ENCODE data around the gene FTO. TPM values are rescaled to one million over a fixed set of nuclear protein-coding genes. Genes with fewer than 3 reads are reported as not detected.

Gene FTO
- total and polyA plus RNA-seq, 2 of the 13 experiments (the other 11 are each of a cell fraction or from before 2014, with no cell fraction given) = 41.6 to 55.8 TPM

- TF ChIP-seq ZNF710 (CRISPR knock-in tag; IDR thresholded peaks at IDR 0.05; ENCODE audit: borderline replicate concordance) (peak; percentile 100), RORA (CRISPR knock-in tag; IDR thresholded peaks at IDR 0.05) (0 out of 2 replicates have a peak, but pooled peaks have one; percentile 78), ZSCAN25 (CRISPR knock-in tag; IDR thresholded peaks at IDR 0.05) (0 out of 2 replicates have a peak, but pooled peaks have one; percentile 7), ZBTB20 (CRISPR knock-in tag; IDR thresholded peaks at IDR 0.05; ENCODE audit: borderline replicate concordance, low read depth) (no peak), TEAD2 (CRISPR knock-in tag; IDR thresholded peaks at IDR 0.05) (no peak), MED8 (CRISPR knock-in tag; IDR thresholded peaks at IDR 0.05; ENCODE audit: insufficient replicate concordance) (no peak), SRSF9 (IDR thresholded peaks at IDR 0.05; ENCODE audit: borderline replicate concordance, insufficient read depth, low read depth, low read length, poor library complexity, severe bottlenecking) (no peak), ZFYVE20 (CRISPR knock-in tag; IDR thresholded peaks at IDR 0.05; ENCODE audit: borderline replicate concordance, low read depth) (no peak), ZKSCAN5 (CRISPR knock-in tag; IDR thresholded peaks at IDR 0.05) (no peak), MZF1 (CRISPR knock-in tag; IDR thresholded peaks at IDR 0.05; ENCODE audit: borderline replicate concordance) (0 out of 2 replicates have a peak, but pooled peaks have one; percentile 24), FOXO4 (CRISPR knock-in tag; conservative IDR thresholded peaks at IDR 0.05) (no peak), ZNF484 (CRISPR knock-in tag; IDR thresholded peaks at IDR 0.05; ENCODE audit: borderline replicate concordance, low read depth) (no peak), PRPF4 (IDR thresholded peaks at IDR 0.05; ENCODE audit: low read depth, low read length, poor library complexity, severe bottlenecking) (peak; percentile 24), ARNTL (CRISPR knock-in tag; IDR thresholded peaks at IDR 0.05) (no peak), GPN1 (CRISPR knock-in tag; IDR thresholded peaks at IDR 0.05; ENCODE audit: borderline replicate concordance) (no peak), TCF7 (IDR thresholded peaks at IDR 0.05; ENCODE audit: low read depth) (peak; percentile 97), RAD51 (IDR thresholded peaks at IDR 0.05; ENCODE audit: borderline replicate concordance) (no peak)
- TF ChIP-seq, protein P1, sequence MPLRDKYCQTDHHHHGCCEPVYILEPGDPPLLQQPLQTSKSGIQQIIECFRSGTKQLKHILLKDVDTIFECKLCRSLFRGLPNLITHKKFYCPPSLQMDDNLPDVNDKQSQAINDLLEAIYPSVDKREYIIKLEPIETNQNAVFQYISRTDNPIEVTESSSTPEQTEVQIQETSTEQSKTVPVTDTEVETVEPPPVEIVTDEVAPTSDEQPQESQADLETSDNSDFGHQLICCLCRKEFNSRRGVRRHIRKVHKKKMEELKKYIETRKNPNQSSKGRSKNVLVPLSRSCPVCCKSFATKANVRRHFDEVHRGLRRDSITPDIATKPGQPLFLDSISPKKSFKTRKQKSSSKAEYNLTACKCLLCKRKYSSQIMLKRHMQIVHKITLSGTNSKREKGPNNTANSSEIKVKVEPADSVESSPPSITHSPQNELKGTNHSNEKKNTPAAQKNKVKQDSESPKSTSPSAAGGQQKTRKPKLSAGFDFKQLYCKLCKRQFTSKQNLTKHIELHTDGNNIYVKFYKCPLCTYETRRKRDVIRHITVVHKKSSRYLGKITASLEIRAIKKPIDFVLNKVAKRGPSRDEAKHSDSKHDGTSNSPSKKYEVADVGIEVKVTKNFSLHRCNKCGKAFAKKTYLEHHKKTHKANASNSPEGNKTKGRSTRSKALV (CRISPR knock-in tag; IDR thresholded peaks at IDR 0.05) = no peak
- TF ChIP-seq, protein P2, sequence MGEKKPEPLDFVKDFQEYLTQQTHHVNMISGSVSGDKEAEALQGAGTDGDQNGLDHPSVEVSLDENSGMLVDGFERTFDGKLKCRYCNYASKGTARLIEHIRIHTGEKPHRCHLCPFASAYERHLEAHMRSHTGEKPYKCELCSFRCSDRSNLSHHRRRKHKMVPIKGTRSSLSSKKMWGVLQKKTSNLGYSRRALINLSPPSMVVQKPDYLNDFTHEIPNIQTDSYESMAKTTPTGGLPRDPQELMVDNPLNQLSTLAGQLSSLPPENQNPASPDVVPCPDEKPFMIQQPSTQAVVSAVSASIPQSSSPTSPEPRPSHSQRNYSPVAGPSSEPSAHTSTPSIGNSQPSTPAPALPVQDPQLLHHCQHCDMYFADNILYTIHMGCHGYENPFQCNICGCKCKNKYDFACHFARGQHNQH (CRISPR knock-in tag; IDR thresholded peaks at IDR 0.05) = no peak; the same call in 1 of the 2 replicates
- TF ChIP-seq, protein P3, sequence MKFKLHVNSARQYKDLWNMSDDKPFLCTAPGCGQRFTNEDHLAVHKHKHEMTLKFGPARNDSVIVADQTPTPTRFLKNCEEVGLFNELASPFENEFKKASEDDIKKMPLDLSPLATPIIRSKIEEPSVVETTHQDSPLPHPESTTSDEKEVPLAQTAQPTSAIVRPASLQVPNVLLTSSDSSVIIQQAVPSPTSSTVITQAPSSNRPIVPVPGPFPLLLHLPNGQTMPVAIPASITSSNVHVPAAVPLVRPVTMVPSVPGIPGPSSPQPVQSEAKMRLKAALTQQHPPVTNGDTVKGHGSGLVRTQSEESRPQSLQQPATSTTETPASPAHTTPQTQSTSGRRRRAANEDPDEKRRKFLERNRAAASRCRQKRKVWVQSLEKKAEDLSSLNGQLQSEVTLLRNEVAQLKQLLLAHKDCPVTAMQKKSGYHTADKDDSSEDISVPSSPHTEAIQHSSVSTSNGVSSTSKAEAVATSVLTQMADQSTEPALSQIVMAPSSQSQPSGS (CRISPR knock-in tag; IDR thresholded peaks at IDR 0.05) = peak; percentile 36; the same call in 1 of the 2 replicates
These were observed 471.8 kb downstream of the FTO start (continued) for GRCh38 chr16:54175552-54176375.
